NCI-H1417 (cell line): ENCODE results near the gene IPO13.

Experiments used
- DNase-seq, 3 experiments: peaks; one replicate each; lab custom pipeline; 2025; lab: John Stamatoyannopoulos, UW

The IPO13 gene

GRCh38 chr1:43931711-43932660 is 14.8 kb upstream of the IPO13 start:
- no peak for DNase-seq

GRCh38 chr1:43932786-43933385 is 13.9 kb upstream of the IPO13 start:
- peak in 2 of 3 experiments; percentile 57 to 72 for DNase-seq

- DNase-seq, result peak; percentile 33 to 69 (median 59)
Measured at GRCh38 chr1:43933386-43934100, 13.2 kb upstream of the IPO13 start, which contains the start of gene ARTN. ARTN (plus strand) TSS chr1:43933801; CDS start chr1:43935657, 1,856 bp downstream.

GRCh38 chr1:43934101-43934985 is 12.4 kb upstream of the IPO13 start:
- DNase-seq, result peak; percentile 42 to 77 (median 59)

GRCh38 chr1:43934986-43935324 is 11.8 kb upstream of the IPO13 start:
- DNase-seq, result no peak

GRCh38 chr1:43935711-43936427 is 10.9 kb upstream of the IPO13 start:
- DNase-seq, result peak in 2 of 3 experiments; percentile 52 to 57

DNA sequence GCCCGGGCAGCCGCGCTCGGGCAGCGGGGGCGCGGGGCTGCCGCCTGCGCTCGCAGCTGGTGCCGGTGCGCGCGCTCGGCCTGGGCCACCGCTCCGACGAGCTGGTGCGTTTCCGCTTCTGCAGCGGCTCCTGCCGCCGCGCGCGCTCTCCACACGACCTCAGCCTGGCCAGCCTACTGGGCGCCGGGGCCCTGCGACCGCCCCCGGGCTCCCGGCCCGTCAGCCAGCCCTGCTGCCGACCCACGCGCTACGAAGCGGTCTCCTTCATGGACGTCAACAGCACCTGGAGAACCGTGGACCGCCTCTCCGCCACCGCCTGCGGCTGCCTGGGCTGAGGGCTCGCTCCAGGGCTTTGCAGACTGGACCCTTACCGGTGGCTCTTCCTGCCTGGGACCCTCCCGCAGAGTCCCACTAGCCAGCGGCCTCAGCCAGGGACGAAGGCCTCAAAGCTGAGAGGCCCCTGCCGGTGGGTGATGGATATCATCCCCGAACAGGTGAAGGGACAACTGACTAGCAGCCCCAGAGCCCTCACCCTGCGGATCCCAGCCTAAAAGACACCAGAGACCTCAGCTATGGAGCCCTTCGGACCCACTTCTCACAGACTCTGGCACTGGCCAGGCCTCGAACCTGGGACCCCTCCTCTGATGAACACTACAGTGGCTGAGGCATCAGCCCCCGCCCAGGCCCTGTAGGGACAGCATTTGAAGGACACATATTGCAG is 10.2 kb upstream of the IPO13 start:
- peak; percentile 14 to 80 (median 79) for DNase-seq

DNA sequence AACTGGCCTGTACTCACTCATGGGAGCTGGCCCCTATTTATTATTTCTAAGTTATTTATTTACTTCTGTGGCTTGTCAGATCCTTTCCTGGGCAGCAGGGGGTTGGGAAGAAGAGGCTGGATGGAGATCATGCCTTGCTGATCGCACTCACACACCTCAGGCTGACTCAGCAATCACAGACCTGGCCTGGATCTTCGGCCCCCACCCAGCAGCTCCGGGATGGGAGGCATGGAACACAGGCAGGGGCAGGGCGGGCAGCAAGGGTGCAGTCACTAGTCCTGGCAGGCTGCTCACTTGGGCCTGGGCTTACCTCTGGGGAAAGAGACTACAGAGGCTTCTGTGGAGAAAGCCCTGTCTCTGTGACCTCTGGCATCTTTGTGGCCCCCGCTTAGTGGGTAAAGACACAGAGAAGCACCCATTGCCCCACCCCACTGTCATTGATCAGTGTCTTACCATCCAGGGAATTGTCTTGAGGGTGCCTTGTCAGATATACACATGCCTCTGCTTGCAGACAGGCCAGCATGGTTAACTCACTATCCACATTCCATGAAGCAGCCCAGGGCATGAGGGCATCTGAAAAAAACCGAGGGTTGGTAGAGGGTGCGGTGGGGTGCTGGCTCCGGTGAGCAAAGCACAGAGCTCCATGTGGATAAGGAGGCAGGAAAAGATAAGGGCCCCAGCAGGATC is 9.4 kb upstream of the IPO13 start:
- no peak for DNase-seq

- no peak for DNase-seq
Measured at GRCh38 chr1:43938383-43938782, 8.4 kb upstream of the IPO13 start.

- DNase-seq, result no peak
Measured at GRCh38 chr1:43938892-43939587, 7.7 kb upstream of the IPO13 start.

- DNase-seq, result no peak
Measured at GRCh38 chr1:43942411-43942810, 4.3 kb upstream of the IPO13 start.

GRCh38 chr1:43944860-43945259 is 1.9 kb upstream of the IPO13 start:
- no peak for DNase-seq

DNA sequence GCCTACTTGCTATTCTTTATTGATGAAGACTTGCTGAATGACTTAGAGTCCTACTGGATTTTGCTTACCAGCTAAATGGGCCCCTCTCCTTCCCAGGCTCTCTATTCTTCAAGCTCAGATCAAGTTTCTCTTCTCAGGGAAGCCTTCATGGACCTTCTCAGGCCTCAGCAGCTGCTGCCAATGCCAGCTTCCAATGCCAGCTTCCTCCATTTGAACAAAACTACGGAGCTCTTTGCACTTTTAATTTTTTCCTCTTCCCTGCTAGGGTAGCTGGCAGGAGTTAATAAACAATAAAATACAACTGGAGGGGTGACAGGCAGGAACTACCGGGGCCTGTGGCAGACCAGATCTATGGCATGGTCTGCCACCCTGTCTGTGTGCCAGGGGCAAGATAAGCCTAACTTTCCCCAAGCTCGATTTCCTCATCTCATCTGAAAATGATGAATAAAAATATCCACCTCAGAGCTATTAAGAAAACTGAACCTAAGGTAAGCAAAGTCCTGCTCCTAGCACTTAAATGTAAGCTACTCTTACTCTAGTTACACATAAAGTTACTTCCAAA is 995 bp upstream of the IPO13 start:
- no peak for DNase-seq

DNA sequence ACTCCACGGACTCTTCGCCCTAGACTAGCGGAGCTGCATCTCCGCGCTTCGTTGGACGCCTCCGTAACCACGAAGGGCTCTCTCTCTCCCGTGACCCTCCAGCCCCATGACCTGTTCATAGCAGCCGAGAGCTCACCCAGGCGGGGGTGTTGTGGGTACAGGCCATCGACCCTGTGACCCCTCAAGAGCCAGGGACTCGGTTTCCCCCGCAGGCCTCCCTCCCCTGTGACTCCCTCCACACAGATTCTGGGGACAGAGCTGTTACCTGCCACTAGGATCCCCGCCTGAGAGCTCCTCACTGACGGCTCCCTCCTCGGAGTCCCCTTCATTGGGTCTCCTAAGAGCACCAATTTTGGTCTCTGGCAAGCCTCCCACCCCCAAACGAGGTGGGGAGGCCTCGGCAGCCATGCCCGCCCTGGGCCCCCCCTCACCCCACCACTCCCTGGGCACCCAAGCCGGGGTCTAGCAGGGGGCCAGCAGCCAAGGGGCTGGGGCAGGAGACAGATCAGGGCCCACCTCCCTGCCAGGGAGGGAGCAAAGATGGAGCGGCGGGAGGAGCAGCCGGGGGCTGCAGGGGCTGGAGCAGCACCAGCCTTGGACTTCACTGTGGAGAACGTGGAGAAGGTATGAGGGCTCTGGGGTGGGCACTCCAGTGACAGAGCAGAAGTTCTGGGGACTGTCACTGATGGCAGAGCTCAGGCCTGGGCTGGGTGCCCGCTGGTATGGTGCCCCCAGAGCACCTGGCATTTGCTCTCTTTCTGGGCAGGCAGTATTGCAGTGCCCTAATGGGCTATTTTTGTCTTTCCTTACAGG is 517 bp downstream of the IPO13 start:
- no peak for DNase-seq

- DNase-seq, result no peak
Measured at GRCh38 chr1:43947874-43948437, 1.2 kb downstream of the IPO13 start.

- no peak for DNase-seq
Measured at GRCh38 chr1:43949678-43950077, 2.9 kb downstream of the IPO13 start.
